Brain pericyte (primary cell): ENCODE data around the gene RASSF8.

Experiments used
- DNase-seq: peaks from one replicate; pipeline ENCODE4 v3.0.0-alpha.2; 2012; ENCODE audit warnings: low read depth, low spot score

RASSF8 gene

DNA sequence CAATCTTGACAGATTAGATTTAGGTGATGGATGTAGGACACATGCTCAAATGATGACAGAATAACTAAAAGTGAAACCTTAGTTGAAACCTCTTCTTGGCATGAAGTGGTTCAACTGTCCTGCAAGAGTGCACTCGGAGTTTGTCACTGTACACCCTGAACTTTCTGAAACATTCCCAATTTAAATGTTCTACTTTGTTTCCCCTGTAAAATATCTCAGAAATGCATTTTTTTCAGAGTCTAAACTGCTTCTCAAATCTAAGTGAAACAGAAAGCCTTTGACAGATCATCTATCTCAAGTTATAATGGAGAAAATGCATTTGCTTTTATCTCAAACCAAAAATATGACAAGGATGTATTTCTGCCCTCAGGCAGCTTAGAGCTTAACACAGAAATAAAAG is 100.3 kb downstream of the RASSF8 start:
- DNase-seq, result no peak

DNA sequence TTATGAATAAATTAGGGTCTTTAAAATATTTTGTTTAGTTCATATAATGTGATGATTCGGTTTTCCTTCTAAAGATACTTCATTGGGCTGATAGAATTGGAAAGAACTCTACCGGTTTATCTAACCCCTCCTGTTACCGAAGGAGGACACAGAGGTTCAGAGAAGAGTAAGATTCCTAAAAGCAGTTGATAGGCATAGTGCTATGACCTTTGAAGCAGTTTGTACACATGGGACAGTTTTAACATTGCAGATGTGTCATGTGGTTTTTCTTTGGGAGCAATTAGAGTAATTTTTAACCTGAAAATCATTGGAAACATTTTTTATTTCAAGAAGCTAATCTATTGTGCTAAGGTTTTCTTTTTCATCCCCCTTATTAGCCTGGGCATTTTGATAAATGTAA is 103.5 kb downstream of the RASSF8 start:
- no peak for DNase-seq

GRCh38 chr12:26062566-26062965 is 104.1 kb downstream of the RASSF8 start:
- peak; percentile 16 for DNase-seq

DNA sequence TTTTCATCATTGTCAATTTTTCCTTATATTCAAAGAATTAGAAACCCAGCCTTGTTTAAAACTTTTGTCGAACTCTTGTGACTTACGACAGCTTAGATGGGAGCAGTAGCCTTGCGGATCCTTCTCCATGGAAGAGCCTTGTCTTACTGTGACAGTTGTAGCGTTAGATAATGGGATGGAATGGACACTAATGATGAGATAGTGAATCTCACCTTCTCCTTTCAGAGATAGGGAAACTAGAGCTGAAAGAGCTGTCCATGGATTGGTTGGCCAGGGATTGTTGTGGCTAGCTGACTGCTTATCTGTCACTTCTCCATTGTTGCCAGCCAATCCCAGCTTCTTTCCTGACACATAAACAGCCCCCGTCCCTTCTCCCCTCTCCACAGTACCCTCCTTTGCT is 107.0 kb downstream of the RASSF8 start:
- no peak for DNase-seq

GRCh38 chr12:26068503-26068902 is 110.0 kb downstream of the RASSF8 start:
- DNase-seq, result no peak

GRCh38 chr12:26069796-26070195 is 111.3 kb downstream of the RASSF8 start:
- DNase-seq, result no peak

DNA sequence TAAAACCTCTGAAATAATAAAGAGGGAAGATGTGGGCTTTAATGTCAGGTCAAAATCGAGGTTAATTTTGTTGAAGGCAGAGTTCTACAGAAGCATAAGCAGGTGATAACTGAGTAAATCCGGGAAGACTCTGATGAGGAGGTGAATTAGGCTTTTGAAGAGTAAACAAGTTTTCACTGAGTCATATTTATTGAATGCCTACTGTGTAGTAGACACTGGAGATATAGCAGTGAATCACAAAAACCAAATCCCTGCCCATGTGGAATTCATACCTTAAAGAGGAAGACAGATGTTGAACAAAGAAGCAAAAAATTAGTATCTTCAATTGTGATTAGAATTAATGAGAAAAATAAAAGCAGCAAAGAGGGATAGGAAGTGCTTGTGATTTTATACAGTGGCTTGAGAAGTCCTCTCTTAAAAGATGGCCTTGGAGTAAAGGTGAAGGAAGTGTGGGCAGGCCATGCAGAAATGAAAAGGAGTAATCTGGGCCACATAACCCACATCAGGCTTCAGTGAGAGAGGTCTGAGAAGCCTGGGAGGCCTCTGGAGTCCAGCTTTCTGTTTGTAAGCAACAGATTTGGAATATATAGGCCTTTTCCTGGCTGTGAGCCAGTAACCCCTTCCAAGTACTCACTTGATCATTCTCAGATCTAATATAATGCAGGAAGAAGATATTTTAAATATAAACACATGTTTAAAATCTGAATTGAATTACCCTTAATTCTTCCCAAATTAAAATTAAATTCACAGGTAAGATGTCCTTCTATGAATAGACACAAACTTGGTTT is 119.6 kb downstream of the RASSF8 start:
- DNase-seq, result no peak

DNA sequence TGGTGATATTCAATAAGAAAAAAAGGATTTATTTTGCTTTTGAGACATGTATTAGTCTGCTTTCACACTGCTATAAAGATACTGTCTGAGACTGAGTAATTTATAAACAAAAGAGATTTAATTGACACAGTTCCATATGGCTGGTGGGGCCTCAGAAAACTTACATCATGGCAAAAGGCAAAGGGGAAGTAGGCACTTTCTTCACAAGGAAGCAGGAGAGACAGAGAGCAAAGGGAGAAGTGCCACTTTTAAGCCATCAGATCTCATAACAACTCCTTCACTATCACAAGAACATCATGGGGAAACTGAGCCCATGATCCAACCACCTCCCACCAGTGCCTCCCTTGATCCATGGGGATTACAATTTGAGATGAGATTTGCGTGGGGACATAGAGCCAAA is 122.4 kb downstream of the RASSF8 start:
- DNase-seq, result no peak

DNA sequence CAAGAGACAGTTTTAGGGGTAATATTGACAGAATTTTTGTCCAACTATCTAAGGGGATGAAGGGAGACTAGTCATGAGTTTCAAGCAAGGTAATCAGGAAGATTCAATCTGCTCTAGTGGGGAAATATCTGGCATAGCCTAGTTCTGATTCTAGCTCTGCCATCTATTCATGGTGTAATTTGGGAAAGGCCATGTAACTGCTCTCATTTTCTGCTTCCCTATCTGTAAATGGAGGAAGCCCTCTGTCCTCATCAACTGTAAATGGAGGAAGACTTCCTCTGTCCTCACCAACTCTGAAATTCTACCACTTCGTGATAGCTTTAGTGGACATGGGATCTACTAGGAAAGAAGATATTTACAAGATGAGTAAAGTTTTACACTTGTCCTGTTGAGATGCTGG is 128.5 kb downstream of the RASSF8 start:
- DNase-seq, result no peak

- no peak for DNase-seq
These were observed 130.5 kb downstream of the RASSF8 start for GRCh38 chr12:26088998-26089397.

DNA sequence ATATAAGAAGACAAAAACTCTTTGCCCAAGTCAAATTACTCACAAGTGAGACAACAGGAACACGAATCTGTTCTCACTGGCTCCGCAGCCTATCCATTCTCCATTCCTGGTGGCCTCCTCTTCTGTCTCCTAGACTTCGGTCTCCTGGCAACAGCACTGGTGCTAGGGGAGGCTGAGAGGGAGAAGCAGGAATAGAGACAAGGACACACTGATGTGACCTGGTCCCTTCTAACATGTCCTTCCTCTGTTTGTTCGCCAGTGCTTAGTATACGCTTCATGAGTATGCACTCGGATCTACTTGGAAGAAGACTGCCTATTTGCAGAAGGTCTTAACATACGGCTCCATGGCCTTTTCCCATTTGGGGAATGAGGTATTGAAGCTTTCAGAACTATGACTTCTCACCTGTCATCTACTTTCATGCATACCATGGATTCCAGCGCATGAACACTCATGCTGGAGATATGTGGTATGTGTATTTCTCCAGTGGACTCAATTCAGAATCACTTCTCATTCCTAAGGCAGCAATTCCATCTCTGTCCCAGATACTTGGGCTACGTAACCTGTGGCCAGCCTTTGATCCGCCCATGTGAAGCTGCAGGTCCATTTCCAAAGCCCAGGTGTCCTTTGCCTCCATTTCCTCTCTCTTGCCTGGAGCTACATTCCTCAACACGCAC is 132.5 kb downstream of the RASSF8 start:
- no peak for DNase-seq

DNA sequence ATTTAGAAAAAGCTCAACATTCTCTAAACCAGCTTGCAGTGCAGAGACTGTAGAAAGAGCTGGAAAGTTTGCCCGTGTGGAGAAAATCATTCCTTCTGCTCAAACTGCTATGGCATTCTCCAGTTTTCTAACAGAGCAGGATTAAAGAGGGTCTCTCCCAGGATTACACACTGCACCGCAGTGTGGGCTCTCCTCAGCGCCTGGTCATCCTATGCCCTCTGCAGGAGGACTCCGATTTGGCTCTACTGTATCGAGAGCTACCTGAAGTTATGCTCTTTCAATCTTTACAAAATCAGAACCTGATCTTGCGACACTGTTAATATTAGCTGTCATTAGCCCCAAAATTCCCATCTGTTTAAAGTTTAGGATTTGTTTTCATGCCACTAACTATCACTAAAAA is 133.3 kb downstream of the RASSF8 start:
- DNase-seq, result no peak

GRCh38 chr12:26092346-26093105 is 134.0 kb downstream of the RASSF8 start:
- no peak for DNase-seq

DNA sequence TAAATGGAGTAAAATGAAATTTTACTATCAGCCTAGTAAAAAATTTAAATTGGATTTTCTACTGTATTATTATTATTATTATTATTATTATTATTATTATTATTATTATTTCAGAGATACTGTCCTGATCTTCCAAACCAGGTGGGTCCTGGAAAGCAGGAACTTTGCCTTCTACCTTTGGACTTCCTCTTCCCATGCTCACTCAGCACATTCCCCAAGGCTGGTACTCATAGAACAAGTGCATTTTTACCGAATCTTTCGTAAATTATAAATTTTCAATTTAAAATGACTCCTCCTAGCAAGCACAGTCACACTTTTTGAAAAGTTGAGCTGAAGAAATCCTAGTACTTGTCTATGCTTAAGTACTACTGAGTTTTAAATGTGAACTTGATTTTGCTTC is 136.7 kb downstream of the RASSF8 start:
- no peak for DNase-seq

DNA sequence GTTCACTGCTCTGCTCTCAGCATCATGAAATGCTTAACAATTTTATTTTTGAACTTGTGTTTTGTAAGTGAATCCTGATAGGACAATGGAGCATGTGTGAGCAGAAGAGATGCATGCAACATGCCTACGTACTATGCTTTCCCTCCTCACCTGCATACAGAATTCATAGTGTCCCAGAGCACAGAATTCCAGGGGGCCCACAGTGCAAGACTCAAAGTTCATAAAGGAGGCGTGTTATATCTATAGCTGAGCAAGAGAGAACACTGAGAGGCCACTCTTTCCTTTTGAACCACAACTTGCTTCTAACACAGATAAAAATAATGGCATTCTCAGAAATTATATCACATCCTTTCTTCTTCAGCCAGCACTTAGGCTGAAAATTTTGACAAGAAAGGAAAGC is 137.6 kb downstream of the RASSF8 start:
- no peak for DNase-seq

DNA sequence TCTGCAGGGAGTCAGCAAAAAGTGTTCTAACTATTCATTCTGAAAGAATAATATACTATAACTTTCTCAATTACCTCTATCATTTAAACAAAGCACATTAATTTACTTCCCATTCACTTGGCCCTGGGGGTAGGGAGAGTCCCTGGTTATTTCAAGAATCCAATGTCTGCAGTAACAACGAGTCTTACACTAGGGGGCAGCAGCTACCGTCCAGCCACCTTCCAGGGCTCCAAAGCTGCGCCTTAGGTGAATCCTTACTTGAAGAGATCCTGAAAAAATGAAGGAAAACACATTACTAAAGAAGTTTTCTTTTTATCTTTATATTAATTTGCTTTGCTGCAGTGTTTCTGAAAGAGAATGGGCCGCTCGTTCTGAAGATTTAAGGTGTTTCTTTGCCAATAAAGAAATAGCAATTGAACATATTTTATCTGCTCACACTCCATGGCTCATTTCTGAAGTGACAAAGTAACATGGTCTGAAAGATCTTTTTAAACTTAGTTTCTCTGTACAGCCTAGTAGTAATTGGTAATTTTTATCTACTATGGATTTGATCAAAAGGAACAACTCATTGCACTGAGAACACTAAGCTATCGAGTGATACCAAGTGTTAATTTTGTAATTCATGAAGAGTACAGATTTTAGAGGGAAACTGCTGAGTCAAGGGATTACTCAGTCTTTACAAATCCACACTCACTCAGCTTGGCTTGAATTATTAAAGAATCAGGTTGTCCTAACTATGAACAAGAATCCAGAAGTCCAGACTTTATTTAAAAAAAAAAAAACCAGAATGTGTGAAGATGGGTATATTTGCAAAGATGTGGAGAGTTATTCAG is 138.8 kb downstream of the RASSF8 start:
- no peak for DNase-seq

DNA sequence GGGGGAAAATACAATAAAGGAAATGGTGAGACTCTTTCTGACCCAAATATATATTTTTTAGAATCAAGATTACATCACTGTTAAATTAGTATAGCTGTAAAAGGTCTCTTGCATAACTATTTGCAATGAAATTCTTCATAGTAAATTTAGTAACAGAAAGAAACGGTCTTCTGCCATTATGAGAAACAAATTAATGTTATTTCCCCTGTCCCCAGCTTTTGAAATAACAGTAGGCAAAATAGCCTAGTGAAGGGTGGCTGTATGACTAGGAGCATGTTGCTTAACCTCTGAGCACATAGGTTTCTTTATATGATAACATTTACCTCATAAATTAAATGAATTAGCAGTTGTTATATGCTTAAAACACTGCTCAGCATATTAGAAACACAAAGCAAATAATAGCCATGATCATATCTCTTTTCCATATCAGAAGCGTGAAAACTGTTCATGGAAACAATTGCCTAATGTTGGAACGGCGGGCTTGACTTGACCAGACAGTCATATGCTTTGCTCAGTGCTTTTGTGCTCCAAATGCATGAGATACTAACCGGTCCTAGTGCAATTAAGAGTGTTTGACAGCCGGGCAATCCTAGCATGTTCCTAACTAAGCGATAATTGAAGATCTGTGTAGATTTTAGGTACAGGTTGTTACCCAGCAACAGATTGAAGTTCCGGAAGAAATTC is 142.3 kb downstream of the RASSF8 start:
- DNase-seq, result no peak

- no peak for DNase-seq
These were observed 142.9 kb downstream of the RASSF8 start for GRCh38 chr12:26101350-26101734.

DNA sequence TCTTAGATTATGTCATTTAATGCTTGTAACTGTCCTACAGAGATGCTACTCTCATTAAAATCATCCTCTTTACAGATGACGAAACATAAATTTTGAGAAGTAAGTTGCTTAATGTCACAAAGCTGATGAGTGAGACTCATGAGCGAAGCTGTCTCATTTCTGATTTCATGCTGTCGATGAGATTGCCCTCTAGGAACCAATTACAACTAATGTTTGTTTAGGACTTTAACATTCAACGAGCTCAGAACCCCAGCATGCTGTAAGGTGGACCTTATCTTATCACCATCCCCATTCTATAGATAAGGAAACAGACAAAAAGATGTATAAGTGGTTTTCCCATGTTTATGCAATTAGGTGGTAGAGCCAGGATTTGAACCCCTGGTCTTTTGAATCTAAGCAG is 143.3 kb downstream of the RASSF8 start:
- DNase-seq, result no peak

DNA sequence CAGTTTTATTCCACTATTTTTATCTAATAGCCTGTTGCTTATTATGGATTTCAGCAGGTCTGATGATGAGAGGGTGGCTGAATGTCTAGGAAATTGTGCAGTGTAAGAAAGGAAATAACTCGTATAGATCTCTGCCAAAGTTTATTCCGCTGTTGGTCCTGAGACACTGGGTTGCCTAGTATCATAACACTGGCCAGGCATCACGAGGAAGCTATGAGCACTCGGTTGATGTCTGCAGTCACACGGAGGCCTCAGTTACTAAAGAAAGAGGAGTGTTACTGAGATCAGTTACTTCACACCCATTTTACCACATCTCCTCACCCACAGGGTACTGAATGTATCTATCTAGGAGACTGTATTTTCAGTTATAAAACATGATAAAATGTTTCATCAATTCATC is 144.5 kb downstream of the RASSF8 start:
- no peak for DNase-seq

DNA sequence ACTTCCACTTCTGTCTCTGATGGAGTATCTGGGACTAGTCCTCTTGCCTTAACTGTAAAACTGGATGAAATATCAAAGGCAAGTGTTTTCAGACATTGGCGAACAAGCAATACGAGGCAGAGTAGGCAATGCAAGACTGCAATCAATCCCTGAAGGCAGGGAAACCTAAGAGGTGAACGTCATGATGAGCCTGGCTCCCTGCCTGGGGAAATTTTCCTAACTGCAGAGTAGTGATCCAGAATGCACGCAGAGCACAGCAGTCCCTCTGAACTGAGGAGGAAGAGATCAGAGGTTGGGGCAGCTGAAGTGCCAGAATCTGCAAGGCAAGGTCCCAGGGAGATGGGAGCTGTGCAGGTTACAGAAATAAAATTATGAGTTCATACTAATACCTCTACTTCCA is 147.9 kb downstream of the RASSF8 start:
- no peak for DNase-seq
